DLD1 (cell line): ENCODE data around the gene C11orf91.

Experiments
- in situ Hi-C: cut with HindIII; loops from 2 replicates; pipeline ENCODE4 v1.10.0; 2017; ENCODE audit warnings: low sequenced_read_pairs

C11orf91 gene

DNA sequence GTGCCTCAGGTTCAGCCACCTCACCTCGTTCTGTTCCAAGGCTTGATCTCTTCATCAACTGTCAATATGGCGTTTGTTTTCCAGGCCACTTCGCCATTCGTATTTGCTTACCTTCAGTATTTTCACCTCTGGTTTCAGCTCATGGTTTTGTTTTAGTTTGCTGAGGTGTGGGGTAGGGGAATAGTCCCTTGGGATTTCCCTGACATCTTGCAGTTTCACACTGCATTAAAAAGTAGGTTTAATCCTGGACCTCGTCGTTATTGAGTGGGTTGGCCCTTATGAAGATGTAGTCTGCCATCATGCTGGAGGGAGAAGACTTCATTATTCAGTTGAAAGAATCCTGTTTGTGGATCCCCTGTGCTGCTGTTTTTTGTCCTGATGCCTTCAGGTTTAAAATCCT is 46.0 kb downstream of the C11orf91 start:
- in situ Hi-C loops, result no loop called here

DNA sequence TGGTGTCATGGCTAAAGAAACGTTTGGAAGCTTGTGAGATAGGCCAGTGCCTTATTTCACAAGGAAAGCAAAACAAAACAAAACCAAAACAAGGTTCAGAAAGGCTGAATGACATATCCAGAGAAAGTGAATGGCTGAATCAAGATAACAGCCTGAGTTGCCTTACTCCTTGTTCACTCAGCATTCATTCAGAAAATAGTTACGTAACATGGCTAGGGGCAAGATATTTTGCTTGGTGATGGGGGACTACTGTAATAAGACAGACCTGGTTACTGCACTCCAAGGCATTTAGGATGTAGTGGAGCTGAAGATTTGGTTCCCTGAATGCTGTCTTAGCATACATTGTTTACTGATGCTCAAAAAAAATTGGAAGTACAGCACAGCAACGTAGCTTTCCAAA is 47.7 kb downstream of the C11orf91 start:
- in situ Hi-C loops, result no loop called here

DNA sequence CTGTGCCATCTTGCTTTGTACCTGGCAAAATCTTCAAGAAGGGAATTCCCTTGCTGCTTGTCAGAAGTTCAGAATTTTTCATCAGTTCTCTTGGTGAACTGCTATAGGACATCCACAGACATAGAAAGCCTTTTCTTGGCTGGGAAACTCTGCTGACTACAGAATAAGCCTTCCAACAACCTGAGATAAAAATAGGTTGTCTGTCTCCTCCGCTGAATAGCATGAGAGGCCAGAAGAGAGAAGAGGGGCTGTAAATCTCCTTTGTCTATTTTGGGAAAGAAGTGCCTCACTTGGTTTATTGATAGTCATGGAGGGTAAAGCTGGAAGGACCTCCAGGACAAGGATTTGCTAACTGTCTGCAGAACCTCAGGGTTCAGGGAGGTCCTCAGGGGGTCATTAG is 48.2 kb downstream of the C11orf91 start:
- in situ Hi-C loops, result no loop called here

DNA sequence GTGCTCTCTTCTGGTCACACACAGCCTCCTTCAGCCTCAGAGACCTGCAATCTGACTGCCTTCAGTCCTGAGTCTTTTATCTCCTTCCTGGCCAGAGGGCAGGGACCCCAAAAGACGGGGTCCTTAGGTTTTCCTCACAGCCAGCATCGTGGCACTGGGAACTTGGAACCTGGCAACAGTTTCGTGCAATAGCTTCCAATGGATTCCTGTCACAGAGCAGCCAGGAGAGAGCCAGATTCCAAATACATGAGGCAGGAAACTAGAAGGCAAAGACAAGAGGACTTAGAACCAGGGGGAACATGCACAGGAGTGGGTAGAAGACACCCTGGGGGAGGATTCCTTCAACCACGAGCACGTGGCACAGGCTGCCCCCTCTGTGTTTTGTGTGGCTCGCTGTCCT is 48.6 kb downstream of the C11orf91 start:
- in situ Hi-C loops, result no loop called here

DNA sequence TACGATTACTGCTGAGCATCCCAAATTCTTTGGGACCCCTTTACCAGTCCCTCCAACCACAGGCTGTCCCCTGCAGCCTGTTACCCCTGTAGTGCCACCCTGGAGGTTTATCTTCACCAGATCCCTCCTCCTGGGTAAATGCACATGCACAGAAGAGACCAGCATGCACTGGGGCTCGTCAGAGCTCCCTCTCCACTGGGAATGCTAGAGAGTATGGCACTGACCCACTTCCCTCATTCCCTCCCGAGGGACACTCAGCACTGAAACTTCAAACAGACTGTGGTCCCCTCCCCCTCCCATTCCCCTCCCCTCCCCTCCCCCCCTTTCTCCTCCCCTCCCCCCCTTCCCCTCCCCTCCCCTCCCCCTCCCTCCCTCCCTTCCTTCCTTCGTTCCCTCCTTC is 49.1 kb downstream of the C11orf91 start:
- in situ Hi-C loops, result no loop called here

DNA sequence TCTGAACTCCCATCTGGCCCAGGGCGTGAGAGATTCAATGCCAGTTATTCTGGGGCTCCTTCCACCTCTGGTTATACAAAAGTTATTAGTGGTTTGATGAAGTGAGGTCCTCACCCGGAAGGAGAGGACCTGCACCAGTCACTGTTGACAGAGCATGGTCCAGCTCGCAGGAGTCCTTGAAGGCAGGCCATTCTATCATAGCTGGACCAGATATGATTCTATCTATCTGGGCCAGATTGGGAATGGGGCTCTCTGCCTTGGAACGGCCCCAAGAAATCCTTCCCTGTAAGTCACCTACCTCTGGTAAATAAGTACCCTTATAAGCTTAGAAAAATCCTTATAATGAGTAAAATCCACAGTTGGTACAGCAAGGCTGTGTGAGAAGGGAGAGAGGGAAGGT is 50.7 kb downstream of the C11orf91 start:
- in situ Hi-C loops, result no loop called here
